Psoas muscle (tissue), 8 donors: ENCODE data around the gene SRPK1. TPM values are rescaled to one million over a fixed set of nuclear protein-coding genes. Genes with fewer than 3 reads are reported as not detected.

Source experiments
- ATAC-seq, 4 donors: fragments of 200-7000 bp; cut with Tn5 transposase; one replicate each; pipeline ENCODE4 v1.9.1; 2020; ENCODE audit warnings: moderate library complexity in 3 of 4, mild to moderate bottlenecking in 2 of 4
- DNase-seq, 2 donors: peaks; one replicate each; pipeline ENCODE4 v3.0.0-alpha.2; 2020
- H3K27ac ChIP-seq: fragments of 200-600 bp; one replicate; pipeline ENCODE4 v1.8.0; 2022
- H3K27me3 ChIP-seq, 3 donors: fragments of 200-600 bp in 1 of 3; one replicate each; pipeline versions ENCODE4 v1.6.1 to v1.8.0; 2013 to 2022; ENCODE audit warnings: low read length in 2 of 3, mild to moderate bottlenecking in 2 of 3, moderate library complexity in 1 of 3; ENCODE audit not compliant: insufficient read depth in 3 of 3
- H3K36me3 ChIP-seq, 2 donors: fragments of 200-600 bp in 1 of 2; one replicate each; pipeline versions ENCODE4 v1.6.1 to v1.8.0; 2013 to 2022; ENCODE audit warnings: low read depth in 1 of 2, mild to moderate bottlenecking in 1 of 2, moderate library complexity in 1 of 2; ENCODE audit not compliant: insufficient read depth in 1 of 2
- H3K4me1 ChIP-seq: fragments of 200-600 bp; one replicate; pipeline ENCODE4 v1.8.0; 2022
- H3K4me3 ChIP-seq: fragments of 200-600 bp; one replicate; pipeline ENCODE4 v1.8.0; 2022; ENCODE audit warnings: mild to moderate bottlenecking
- H3K9me3 ChIP-seq: fragments of 200-600 bp; one replicate; pipeline ENCODE4 v1.8.0; 2022
- WGBS, 3 donors: extraction: QIAGEN DNeasy Blood & Tissue Kit; methylation state at CpG; one replicate each; pipeline versions ENCODE4 v1.1.6 to v1.1.7; 2013; 5-methylcytosine and 5-hydroxymethylcytosine counted together
- intact Hi-C, 2 donors: fragments of 100-400 bp; cut with DNase I; formaldehyde crosslinking; loops; one replicate each; pipeline versions ENCODE4 v1.11.0 to v1.14.2; 2022
- polyA plus RNA-seq, 3 donors: library from polyadenylated mRNA; stranded (reverse); fragments of 200-250 nt; gene quantifications; one replicate each; pipeline ENCODE4 v1.2.3, GENCODE V29; 2013
- total RNA-seq, 4 donors: library from RNA; stranded (reverse); fragmentation: NEBNext Ultra II Directional in 2 of 4; extraction: Animal tissue kit (Norgen Biotek cat#: 25700) in 2 of 4; gene quantifications; one replicate each; pipeline versions ENCODE4 v1.2.1 to v1.2.4, GENCODE V29; 2021 to 2023
- TF ChIP-seq, protein P1 (sequence below): fragments of 200-600 bp; IDR thresholded peaks from one replicate; pipeline ENCODE4 v1.8.0; 2022; ENCODE audit warnings: antibody characterized with exemption
- donor health status: healthy with polysubstance abuse.
- donor health status: DM: no; HTN: no; CAD: no; lungs with moderate emphysema.
- donor health status: Bipolar disorder and iron deficiency.
- donor health status: healthy.
- donor health status: DM: yes; HTN: yes; CAD: no.
- donor health status: DM: no; HTN: no; CAD: no.
- donor health status: DM: no; HTN: no; CAD: no.
- donor health status: DM: yes; HTN: yes; CAD: no.

SRPK1 gene
- total and polyA plus RNA-seq, 7 donors: 12.2 to 46.9 (median 25.7) TPM

- DNase-seq: no peak
- intact Hi-C loops: no loop called here
- WGBS, 3 donors: 97 to 98% (median 98%) methylated on average over 2 of the region's 2 CpGs
- Histone ChIP-seq H3K27ac (no peak overlapping the region), H3K4me3 (no peak overlapping the region), H3K4me1 (peaks cover 5% of the 10 kb centered on the region), H3K36me3 (peaks cover 0 to 3% of the 10 kb centered on the region in 2 donors), H3K9me3 (no peaks in the 10 kb centered on the region), H3K27me3 (no peaks in the 10 kb centered on the region)
- TF ChIP-seq, protein P1, sequence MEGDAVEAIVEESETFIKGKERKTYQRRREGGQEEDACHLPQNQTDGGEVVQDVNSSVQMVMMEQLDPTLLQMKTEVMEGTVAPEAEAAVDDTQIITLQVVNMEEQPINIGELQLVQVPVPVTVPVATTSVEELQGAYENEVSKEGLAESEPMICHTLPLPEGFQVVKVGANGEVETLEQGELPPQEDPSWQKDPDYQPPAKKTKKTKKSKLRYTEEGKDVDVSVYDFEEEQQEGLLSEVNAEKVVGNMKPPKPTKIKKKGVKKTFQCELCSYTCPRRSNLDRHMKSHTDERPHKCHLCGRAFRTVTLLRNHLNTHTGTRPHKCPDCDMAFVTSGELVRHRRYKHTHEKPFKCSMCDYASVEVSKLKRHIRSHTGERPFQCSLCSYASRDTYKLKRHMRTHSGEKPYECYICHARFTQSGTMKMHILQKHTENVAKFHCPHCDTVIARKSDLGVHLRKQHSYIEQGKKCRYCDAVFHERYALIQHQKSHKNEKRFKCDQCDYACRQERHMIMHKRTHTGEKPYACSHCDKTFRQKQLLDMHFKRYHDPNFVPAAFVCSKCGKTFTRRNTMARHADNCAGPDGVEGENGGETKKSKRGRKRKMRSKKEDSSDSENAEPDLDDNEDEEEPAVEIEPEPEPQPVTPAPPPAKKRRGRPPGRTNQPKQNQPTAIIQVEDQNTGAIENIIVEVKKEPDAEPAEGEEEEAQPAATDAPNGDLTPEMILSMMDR: no peak
- no peak for ATAC-seq
These were observed 22.9 kb downstream of the SRPK1 start for GRCh38 chr6:35898003-35898402.

- intact Hi-C loops: no loop called here
These were observed 23.4 kb downstream of the SRPK1 start for GRCh38 chr6:35897486-35897885.

DNA sequence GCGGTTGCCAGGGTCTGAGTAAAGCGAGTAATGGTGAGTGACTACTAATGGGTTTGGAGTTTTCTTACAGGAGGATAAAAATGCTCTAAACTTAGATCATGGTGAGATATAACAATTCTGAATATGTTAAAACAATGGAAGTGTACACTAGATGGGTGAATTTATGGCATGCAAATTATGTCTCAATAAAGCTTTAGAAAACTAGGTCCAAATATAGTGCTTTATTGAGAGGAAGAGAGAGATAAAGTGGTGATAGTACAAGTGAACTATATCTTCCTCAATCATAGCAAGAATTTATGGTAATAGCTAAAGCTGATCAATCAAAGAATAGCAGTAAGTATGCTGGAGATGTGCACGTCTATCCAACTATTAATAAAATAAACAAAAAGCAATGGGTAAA is 23.9 kb downstream of the SRPK1 start:
- no peaks in the 10 kb centered on the region for H3K27me3 ChIP-seq
- intact Hi-C loops: no loop called here
- peaks cover 0 to 3% of the 10 kb centered on the region in 2 donors for H3K36me3 ChIP-seq
- DNase-seq: no peak
- no peak for ATAC-seq
- no peak overlapping the region for H3K4me3 ChIP-seq
- no peak overlapping the region for H3K27ac ChIP-seq
- 97 to 98% (median 97%) methylated on average over 3 of the region's 3 CpGs for WGBS, 3 donors
- TF ChIP-seq, protein P1: no peak
- peaks cover 5% of the 10 kb centered on the region for H3K4me1 ChIP-seq
- no peaks in the 10 kb centered on the region for H3K9me3 ChIP-seq

More at GRCh38 chr6:35897486-35897885, 23.4 kb downstream of the SRPK1 start:
- H3K27ac ChIP-seq: no peak overlapping the region
- H3K4me1 ChIP-seq: peaks cover 5% of the 10 kb centered on the region
- TF ChIP-seq, protein P1: no peak
- DNase-seq: no peak
- no peaks in the 10 kb centered on the region for H3K27me3 ChIP-seq
- H3K9me3 ChIP-seq: no peaks in the 10 kb centered on the region
- H3K36me3 ChIP-seq: peaks cover 0 to 3% of the 10 kb centered on the region in 2 donors
- no peak overlapping the region for H3K4me3 ChIP-seq
- ATAC-seq: no peak
- 96 to 99% (median 99%) methylated on average over 4 of the region's 4 CpGs for WGBS, 3 donors

- Histone ChIP-seq H3K27ac (no peak overlapping the region), H3K36me3 (peaks cover 0 to 3% of the 10 kb centered on the region in 2 donors), H3K9me3 (no peaks in the 10 kb centered on the region), H3K27me3 (no peaks in the 10 kb centered on the region), H3K4me1 (peaks cover 5% of the 10 kb centered on the region), H3K4me3 (no peak overlapping the region)
- 95 to 98% (median 97%) methylated on average over 1 of the region's 1 CpG for WGBS, 3 donors
- ATAC-seq: no peak
- intact Hi-C loops: no loop called here
- TF ChIP-seq, protein P1: no peak
- no peak for DNase-seq
These were observed 24.7 kb downstream of the SRPK1 start for GRCh38 chr6:35896228-35896627.

DNA sequence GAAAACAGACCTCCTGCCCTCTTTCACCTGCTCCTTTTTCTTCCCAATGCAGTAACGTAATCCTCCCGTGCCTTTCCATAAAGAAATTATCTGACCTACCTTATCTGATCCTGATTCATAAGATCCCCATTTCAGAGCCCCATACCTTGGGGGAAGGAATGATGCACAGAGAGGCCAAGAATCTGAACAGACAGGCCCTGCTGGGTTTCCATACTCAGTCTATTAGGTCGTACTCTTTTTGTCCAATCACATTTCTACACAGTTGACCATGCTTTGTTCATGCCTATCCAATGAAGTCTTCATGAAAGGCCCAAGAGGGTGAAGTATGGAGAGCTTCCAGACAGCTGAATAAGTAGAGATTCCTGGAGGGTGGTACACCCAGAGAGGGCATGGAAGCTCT is 25.3 kb downstream of the SRPK1 start:
- TF ChIP-seq, protein P1: no peak
- Histone ChIP-seq H3K27me3 (no peaks in the 10 kb centered on the region), H3K4me3 (no peak overlapping the region), H3K4me1 (peaks cover 5% of the 10 kb centered on the region), H3K36me3 (peaks cover 0 to 3% of the 10 kb centered on the region in 2 donors), H3K9me3 (no peaks in the 10 kb centered on the region), H3K27ac (no peak overlapping the region)
- no peak for DNase-seq
- 94 to 100% (median 95%) methylated on average over 3 of the region's 3 CpGs for WGBS, 3 donors
- intact Hi-C loops: no loop called here
- no peak for ATAC-seq
